ENCODE data around the gene CELSR3.

Gene CELSR3, protein sequence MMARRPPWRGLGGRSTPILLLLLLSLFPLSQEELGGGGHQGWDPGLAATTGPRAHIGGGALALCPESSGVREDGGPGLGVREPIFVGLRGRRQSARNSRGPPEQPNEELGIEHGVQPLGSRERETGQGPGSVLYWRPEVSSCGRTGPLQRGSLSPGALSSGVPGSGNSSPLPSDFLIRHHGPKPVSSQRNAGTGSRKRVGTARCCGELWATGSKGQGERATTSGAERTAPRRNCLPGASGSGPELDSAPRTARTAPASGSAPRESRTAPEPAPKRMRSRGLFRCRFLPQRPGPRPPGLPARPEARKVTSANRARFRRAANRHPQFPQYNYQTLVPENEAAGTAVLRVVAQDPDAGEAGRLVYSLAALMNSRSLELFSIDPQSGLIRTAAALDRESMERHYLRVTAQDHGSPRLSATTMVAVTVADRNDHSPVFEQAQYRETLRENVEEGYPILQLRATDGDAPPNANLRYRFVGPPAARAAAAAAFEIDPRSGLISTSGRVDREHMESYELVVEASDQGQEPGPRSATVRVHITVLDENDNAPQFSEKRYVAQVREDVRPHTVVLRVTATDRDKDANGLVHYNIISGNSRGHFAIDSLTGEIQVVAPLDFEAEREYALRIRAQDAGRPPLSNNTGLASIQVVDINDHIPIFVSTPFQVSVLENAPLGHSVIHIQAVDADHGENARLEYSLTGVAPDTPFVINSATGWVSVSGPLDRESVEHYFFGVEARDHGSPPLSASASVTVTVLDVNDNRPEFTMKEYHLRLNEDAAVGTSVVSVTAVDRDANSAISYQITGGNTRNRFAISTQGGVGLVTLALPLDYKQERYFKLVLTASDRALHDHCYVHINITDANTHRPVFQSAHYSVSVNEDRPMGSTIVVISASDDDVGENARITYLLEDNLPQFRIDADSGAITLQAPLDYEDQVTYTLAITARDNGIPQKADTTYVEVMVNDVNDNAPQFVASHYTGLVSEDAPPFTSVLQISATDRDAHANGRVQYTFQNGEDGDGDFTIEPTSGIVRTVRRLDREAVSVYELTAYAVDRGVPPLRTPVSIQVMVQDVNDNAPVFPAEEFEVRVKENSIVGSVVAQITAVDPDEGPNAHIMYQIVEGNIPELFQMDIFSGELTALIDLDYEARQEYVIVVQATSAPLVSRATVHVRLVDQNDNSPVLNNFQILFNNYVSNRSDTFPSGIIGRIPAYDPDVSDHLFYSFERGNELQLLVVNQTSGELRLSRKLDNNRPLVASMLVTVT (N-terminal part only)

DNA sequence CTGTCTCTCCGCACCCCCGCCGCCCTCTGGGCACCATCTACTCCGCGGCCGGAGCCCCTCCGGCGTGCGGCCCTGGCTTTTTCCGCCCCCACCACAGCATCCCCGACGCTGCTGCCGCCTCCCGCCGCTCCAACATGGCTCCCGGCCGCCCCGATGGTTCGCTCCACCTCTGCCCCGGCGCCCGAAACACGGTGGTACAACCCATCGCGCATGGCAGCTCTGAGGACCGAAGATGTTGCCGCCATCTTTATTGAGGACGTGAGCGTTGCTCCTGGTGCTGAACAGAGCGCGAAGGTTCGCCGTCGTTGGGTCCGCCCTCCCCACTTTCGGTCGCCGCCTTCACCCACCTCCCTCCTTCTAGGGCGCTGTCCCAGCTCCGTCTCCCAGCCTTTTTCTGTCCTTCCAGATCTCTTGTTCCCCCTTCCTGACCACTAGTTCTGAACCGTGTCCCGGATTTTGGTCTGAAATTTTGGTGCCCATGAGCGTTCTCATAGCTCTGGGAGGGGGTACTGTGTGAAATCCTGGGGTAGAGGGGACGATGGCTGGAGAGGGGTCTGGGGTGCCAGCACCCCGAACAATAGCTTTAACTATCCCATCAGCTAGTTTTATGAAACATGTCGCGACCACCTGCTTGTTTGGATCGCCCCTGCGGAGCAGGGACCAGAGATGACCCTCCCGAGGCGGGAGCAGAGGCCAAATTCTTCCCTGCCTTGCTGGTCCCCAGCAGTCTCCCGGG, at the start of gene CELSR3:
CELSR3 (minus strand) TSS at position 134 of the 736 bp plus-strand sequence. CDS start 252 bp downstream, outside the sequence.
- peak; percentile 69 for DNase-seq

DNA sequence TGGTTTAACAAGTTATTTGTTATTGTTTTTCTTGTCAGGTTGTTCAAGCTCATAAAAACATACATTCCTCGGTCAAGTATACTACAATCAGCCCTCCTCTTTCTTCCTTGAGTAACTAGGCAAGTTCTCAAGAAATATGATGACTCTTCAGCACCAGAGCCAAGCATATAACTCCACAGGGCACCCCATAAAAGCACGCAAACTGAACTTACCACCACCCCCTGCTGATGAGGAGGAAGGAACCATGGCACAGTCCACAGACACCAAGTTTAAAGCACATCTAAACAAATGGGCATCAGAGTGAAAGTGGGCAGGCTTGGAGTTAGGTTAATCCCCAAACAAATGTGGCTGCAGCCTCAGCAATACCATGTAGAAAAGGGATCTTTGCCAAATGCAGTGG, 49.0 kb upstream of the CELSR3 start:
- DNase-seq: no peak

DNA sequence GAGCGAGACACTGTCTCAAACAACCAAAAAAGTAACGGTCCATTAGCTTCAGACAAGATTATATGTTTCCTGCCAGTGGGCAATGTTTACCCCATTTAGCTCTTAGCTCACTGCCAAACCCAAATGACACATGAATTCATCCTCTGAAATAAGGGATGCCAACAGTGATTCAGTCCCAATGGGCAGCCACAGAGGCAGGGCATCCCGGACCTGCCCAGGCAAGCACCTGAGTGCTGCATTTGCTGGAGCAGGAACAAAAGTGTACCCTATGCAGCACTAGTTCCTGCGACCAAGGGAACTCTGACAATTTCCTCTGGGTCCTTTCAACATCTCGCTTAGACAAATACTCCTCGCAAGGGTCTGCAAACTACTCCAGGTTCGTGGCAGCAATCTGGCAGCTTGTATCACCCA, 46.4 kb upstream of the CELSR3 start:
- no peak for DNase-seq

GRCh38 chr3:48708481-48708889, 45.8 kb upstream of the CELSR3 start:
- no peak for DNase-seq

- no peak for DNase-seq
Measured at GRCh38 chr3:48707157-48707556, 44.5 kb upstream of the CELSR3 start.

- DNase-seq: no peak
Measured at GRCh38 chr3:48702320-48702920, 39.7 kb upstream of the CELSR3 start.

DNA sequence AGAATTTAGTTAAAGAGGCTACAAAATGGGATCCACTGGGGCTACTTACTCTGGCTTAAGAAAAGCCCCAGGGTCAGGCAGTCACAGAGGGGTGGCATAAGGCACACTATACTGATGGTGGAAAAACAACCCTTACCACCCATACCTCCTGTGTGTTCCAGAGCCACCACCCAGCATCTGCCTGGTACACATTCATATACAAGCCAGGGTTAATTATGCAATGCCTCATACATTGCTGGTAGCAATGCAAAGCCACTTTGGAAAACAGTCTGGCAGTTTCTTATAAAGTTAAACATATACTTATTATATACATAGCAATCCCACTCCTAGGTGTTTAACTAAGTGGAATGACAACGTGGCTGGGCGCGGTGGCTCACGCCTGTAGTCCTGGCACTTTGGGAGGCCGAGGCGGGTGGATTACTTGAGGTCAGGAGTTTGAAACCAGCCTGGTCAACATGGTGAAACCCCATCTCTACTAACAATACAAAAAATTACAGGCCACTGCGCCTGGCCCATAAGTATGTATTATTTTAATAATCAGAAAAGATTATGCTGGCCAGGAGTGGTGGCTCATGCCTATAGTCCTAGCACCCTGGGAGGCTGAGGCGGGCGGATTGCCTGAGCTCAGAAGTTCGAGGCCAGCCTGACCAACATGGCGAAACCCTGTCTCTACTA, 38.2 kb upstream of the CELSR3 start:
- no peak for DNase-seq

GRCh38 chr3:48698891-48699290, 36.2 kb upstream of the CELSR3 start:
- DNase-seq: no peak

DNA sequence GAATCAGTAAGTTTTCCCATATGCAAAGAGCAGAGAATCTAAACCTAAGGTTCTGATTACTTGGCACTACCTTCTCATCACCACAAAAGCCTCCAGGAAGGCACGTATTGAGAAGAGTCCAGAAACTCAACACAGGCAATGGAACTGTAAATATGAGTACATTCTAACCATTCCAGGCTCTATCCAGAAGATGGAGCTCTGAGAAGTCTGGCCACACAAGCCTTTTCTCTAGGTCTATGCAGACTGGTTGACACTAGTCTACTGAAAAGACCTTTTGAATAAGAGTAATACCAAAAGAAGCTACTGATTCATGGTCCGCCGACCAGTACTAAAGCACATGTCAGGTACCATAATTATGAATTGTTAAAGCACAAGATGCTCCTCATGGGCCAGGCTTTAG, 35.3 kb upstream of the CELSR3 start:
- no peak for DNase-seq

DNA sequence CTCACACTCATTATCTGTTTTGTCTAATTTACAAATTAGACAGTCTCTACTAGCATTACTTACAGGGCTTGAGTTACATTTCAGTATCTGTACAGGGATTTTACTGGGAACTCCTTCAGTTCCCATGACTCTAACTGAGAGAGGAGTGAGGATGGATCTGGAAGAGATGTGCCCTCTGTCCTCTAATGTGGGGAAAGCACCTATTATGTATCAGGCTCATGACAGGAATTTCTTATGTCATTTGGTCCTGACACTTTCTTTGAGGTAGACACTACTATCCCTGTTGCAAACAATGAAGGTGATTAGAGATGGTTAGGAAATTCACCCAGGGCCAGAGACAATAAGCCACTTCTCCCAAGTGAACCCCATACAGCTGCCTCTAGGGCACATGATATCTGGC, 33.9 kb upstream of the CELSR3 start:
- no peak for DNase-seq

- DNase-seq: no peak
Measured at GRCh38 chr3:48696156-48696555, 33.5 kb upstream of the CELSR3 start.

- no peak for DNase-seq
Measured at GRCh38 chr3:48695393-48695753, 32.7 kb upstream of the CELSR3 start.

GRCh38 chr3:48694610-48695392, 32.1 kb upstream of the CELSR3 start:
- no peak for DNase-seq

DNA sequence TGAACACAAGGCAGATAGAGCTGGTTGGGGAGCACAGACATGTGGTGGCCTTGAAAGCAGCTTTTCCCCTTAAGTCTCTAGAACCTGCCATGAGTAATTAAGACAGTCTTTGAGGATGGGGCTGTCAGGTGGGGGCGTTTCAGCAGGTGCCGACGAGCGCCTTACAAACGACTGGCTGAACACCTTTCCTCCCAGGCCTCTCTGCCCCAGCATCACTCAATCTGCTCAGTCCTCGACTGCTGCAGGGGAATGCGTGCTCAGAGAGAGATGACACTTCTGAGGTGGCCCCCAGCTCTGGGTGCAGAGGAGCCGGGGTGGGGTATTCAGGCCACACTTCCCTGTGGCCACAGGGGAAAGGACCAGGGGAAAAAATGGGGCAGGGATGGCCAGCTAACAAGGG, 31.1 kb upstream of the CELSR3 start:
- DNase-seq: no peak

DNA sequence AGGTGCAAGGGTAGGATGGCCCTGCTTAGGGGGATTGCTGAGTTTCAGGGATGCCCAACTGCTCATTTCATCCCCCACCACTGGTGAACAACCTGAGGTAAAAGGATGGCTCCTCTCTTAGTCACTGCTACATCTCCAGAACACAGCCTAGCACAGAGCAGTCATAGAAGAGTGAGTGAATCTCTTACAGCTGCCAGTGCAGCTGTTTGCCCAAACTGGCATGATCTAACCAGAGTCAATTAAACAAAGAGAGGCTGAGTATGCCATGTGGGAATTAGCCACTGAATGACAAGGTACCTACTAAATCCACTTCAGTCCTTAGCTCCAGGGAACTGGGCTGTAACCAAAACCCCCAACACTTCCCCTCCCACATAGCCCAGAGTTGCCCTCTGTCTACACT, 29.9 kb upstream of the CELSR3 start:
- DNase-seq: no peak

DNA sequence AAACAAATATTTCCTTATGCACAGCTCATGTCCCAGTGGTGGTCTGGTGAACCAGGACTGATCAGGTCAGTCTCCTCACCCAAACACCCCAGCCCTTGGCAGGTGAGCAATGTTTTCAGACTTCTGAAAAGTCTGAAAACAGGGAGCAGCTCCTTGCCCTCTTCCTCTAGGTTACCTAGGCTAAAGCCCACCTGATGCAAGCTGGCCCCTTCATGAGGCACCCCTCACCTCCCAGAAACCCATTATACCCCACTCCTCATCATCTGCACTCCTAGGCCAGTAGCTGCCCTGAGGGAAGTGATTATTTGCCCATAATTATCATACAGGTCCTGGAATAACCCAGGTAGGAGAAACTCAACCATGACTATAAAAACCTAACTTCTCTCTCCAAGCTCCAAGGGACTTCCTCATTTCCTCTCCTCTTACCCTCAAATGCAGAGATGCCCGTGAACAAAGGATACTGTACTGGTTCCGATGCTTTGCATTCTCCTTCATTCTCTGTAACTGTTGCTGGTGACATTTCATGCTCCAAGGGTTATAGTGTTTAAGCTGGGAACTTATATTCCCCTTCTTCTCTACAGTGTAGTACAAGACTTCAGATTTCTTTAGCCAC, 28.3 kb upstream of the CELSR3 start:
- DNase-seq: no peak

GRCh38 chr3:48689384-48689783, 26.7 kb upstream of the CELSR3 start:
- DNase-seq: no peak

- no peak for DNase-seq
Measured at GRCh38 chr3:48688737-48689075, 26.0 kb upstream of the CELSR3 start.

GRCh38 chr3:48688032-48688736, 25.5 kb upstream of the CELSR3 start:
- DNase-seq: no peak

DNA sequence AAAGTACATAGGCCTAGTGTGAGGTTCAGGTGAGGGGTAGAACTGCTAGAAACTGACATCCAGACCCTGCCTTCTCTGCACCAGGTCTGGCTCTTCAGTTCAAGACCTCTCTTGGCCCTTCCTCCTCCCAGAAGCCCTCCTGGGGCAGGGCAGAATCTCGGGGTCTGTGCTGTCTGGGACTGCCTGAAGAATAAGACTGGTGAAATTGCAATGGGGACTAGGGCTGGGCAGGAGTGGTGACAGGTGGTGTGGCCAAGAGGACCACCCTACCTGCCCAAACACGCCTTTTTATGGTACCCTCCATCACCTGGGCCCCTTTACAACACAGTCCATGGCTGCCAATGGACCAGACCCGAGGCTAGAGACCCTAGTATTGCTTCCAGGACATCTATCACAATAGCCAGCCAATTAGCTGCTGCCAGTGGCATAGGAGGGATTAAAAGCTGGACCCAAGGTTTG, 24.6 kb upstream of the CELSR3 start:
- no peak for DNase-seq

Measured in CD4-positive, alpha-beta T cell treated with Interleukin-4 for 4 hours (primary cell).